Right ventricle myocardium inferior (tissue), 1 donor: ENCODE data around the gene ELOVL5. TPM values are rescaled to one million over a fixed set of nuclear protein-coding genes. Genes with fewer than 3 reads are reported as not detected.
"Not testable (repeated sequence)": the region's sequence is repeated elsewhere in the genome, so short reads cannot be mapped to it uniquely, and the experiment has no call there.

Source experiments
- ATAC-seq: fragments of 200-7000 bp; cut with Tn5 transposase; one replicate; pipeline ENCODE4 v1.9.1; 2020; ENCODE audit warnings: mild to moderate bottlenecking, moderate library complexity
- DNase-seq: peaks from one replicate; pipeline ENCODE4 v3.0.0; 2021; ENCODE audit errors: missing footprints
- intact Hi-C: fragments of 100-400 bp; cut with DNase I; formaldehyde crosslinking; loops from one replicate; pipeline ENCODE4 v1.11.0; 2022
- long read RNA-seq: library from polyadenylated mRNA; unstranded; transcript quantifications from one replicate; pipeline ENCODE4 v2.0.0, GENCODE V29; 2021
- total RNA-seq: library from RNA; stranded (reverse); fragmentation: NEBNext Ultra II Directional; extraction: Animal tissue kit (Norgen Biotek cat#: 25700); gene quantifications from one replicate; pipeline ENCODE4 v1.2.1, GENCODE V29; 2021
- donor health status: DM: no; HTN: yes; CAD: no; lungs with severe emphysema.

Gene ELOVL5, protein sequence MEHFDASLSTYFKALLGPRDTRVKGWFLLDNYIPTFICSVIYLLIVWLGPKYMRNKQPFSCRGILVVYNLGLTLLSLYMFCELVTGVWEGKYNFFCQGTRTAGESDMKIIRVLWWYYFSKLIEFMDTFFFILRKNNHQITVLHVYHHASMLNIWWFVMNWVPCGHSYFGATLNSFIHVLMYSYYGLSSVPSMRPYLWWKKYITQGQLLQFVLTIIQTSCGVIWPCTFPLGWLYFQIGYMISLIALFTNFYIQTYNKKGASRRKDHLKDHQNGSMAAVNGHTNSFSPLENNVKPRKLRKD
- 28.0 TPM for total RNA-seq
- long read RNA-seq, transcript ELOVL5-201 (8 exons, 2,827 nt), result major isoform, 17 of 21 reads
- long read RNA-seq, partial matches to known transcripts, result 0 of 21 reads
- long read RNA-seq, other reads (novel, unspliced or antisense), result 2 of 21 reads

DNA sequence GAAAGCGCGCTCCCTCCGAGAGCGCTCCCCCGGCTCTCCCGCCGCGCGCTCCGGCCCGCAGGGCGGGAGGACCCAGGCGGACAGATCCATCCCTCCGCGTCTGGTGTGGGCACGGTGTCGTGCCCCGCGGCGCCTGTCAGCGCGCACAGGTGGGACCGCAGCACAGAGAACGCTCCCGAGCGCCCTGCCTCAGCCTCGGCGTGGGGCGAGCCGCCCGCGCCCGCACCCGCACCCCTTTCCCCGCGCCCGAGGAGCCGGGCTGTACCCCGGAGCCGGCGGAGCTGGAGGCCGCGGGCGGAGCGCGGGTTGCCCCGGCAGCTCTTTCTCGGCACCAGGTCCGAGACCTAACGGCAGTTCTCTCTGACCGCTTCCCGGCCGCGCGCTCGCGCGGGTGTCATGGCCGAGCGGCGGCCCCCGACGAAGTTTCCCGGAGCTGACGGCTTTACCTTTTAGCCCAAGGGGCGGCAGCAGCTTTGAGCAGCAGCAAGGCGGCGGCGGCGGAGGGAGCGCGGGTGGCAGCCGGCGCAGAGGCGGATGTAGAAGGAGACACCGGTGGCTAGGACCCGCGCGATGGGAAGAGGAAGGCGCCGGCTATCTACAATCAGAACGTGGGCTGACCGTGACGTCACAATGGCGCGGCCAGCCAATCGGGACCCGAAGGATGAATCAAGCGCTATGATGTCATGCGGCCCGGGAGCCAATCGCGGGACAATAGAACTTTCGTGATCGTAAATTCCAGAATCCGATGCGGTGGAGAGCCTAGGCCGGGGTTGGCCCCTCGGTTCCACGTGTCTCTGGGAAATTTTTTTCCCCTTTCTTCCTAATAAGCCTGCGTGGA is at the start of gene ELOVL5:
TSS of gene ELOVL5 (minus strand) at position 580 of the 838 bp plus-strand sequence. CDS start 53,251 bp downstream, outside the sequence.
- ATAC-seq, result peak; percentile 94
- peak; percentile 100 for DNase-seq
- intact Hi-C loops, result loop anchor here (2.0 to 10.0 kb wide), 3 partner anchors 48 to 176 kb away; no protein-coding TSS in a partner anchor

DNA sequence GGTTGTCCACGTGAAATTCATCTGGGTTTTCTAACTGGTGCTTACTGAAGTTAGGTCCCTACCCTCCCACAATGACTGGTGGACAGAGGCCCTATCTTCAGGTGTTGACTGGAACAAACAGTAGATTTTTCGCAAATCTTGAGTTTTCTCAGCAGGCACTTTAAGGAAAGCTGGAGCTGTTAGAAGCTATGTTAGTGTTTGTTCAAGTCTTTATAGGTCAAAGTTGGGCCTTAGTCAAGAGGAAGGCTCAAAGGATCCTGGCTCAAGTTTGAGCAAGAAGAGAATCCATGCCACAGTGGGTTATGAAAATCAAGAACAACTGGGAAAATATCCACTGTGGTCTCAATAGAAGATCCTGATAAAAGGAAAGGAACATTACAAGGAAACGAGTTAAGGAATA is 48.5 kb upstream of the ELOVL5 start:
- DNase-seq (no peak), ATAC-seq (no peak)
- intact Hi-C loops, result no loop called here

DNA sequence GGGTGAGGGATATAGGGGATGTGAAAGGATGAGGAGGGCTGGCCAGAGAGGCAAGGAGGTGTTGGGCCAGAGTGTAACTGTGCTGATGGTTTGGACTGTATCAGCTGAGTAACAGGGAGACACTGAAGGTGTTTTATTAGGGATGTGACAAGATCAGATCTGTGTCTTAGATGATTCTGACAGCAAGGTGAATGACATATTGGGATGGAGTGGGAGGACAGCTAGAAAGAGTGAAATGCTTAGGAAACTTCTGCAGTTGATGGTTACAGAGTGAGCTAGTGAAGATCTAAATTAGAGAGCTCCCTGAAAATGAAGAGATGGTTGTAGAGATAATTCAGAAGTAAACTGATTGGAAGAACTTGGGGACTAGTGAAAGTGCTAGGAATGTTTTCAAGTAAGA is 47.2 kb upstream of the ELOVL5 start:
- no peak for DNase-seq
- ATAC-seq, result no peak
- intact Hi-C loops, result no loop called here

DNA sequence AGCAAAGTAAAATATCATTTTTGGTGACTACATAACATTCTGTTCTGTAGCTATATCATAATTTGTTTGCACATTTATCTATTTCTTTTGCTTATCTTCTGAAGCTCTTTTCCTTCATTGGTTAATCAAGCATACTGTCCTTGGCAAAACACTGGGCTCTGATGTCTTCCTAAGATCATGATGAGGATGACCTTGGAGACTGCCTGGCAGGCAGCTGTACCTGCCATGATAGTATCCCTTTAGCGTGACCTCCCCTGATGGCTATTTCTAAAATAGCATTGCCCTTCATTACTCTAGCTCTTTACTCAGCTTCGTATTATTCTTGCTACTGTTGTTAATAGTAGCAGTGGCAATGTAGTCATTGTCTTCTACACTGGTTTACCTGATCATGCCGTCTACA is 46.0 kb upstream of the ELOVL5 start:
- no peak for DNase-seq
- no peak for ATAC-seq
- intact Hi-C loops, result no loop called here

DNA sequence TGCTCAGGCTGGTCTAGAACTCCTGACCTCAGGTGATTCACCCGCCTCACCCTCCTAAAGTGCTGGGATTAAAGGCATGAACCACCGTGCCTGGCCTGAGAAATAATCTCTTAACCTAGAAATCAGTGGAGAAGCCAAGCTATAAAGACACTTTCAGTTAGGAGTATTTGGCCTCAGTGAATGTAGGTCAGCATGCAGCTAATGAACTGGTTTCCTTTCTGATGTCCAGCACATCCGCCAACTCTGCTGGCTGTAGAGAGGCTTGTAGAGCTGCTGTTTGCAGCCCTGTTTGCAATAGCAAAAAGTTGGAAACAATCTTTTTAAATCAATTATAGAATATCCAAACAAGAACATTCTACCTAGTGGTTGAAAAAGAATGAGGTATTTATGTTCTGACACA is 42.4 kb upstream of the ELOVL5 start:
- intact Hi-C loops, result no loop called here
- ATAC-seq, result no peak
- no peak for DNase-seq

DNA sequence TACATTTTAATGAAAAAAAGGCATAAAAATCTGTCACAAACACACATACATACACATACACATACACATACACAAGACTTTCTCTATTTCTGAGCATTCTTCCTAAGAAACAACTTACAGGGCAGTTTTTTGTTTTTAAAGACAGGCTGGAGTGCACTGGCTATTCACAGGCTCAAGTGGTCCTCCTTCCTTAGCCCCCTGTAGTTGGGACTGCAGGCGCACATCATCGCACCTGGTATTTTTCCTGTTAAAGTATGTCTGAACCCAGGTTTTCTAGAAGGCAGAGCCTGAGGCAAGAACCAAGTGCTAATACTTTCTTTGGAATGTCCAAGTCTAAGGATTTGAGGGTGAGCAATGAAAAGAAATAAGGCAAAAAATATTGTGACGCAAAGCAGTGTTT is 41.3 kb upstream of the ELOVL5 start:
- ATAC-seq, result no peak
- intact Hi-C loops, result no loop called here
- DNase-seq, result no peak

DNA sequence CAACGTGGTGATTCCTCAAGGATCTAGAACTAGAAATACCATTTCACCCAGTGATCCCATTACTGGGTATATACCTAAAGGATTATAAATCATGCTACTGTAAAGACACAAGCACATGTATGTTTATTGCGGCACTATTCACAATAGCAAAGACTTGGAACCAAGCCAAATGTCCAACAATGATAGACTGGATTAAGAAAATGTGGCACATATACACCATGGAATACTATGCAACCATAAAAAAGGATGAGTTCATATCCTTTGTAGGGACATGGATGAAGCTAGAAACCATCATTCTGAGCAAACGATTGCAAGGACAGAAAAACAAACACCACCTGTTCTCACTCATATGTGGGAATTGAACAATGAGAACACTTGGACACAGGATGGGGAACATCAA is 39.9 kb upstream of the ELOVL5 start:
- ATAC-seq, intact Hi-C loops, DNase-seq: not testable (repeated sequence)

DNA sequence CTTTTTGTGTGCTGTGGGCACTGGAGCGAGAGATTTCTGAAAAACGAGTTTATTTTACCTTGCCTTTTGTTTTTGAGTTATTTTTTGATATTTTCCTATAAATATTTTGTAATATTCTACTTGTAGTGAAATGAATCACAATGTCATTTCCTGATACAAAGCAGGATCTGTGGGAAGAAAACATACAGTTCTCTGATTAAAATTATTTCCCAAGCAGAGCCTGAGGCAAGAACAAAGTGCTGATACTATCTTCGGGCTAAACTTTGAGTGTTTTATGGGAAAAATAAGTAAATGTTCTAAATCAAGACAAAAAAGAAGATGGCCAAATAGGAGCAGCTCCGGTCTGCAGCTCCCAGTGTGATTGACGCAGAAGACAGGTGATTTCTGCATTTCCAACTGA is 33.7 kb upstream of the ELOVL5 start:
- ATAC-seq (no peak), DNase-seq (no peak)
- intact Hi-C loops, result no loop called here

DNA sequence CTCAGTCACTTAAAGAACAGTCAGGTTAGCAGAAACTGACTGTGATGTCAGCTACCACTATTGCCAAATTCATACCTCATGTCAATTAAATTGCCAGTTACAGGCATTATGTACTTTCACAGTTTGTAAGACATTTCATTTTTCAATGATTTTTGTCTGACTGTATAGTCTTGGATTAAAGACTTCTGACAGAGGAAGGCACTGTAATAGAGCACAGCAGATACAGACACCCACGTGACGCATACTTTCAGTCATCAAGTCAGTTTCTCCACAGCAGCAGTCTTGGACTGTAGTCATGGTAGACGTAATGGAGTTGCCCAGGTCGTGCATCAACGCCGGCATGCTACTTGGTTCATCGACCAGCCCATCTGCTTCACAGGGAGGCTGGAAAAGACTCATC is 29.5 kb upstream of the ELOVL5 start:
- DNase-seq (no peak), ATAC-seq (no peak)
- intact Hi-C loops, result no loop called here

DNA sequence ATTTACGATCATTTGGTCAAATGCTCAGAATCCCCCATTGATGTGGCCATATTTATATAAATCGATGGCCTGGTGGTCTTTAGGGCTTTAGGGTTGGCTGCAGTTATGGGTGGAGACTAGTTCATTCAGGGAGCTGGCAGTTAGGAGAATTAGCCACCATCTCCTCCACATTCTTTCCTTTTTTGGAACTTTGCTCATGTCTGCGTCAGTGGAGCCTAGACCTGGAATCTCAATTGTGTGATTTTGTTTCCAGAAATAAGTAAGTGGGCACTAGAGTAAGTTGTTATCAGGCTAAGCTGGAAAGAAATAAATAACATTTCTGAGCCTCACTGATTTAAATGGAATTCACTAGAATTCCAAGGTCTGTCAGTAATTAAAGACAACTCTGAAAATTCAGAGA is 29.0 kb upstream of the ELOVL5 start:
- ATAC-seq (peak; percentile 42), DNase-seq (no peak)
- intact Hi-C loops, result no loop called here

DNA sequence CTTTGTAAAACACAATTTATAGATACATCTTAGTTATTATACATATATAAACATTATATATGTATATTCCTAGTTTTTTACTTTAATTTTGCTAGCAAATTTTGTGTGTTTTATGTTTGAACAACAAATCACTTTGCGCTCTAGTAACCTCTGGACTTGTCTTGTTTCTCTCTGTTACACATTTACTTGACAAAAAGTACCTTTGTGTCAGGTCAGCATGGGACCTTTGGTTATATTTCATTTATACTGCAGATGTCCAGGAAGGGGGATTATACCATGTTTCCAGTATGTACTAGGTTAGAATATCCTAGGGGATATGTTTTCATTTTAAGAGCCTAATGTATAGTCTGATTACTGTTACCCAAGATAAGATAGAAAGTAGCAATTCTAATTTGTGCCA is 28.5 kb upstream of the ELOVL5 start:
- intact Hi-C loops, result no loop called here
- DNase-seq (no peak), ATAC-seq (no peak)

DNA sequence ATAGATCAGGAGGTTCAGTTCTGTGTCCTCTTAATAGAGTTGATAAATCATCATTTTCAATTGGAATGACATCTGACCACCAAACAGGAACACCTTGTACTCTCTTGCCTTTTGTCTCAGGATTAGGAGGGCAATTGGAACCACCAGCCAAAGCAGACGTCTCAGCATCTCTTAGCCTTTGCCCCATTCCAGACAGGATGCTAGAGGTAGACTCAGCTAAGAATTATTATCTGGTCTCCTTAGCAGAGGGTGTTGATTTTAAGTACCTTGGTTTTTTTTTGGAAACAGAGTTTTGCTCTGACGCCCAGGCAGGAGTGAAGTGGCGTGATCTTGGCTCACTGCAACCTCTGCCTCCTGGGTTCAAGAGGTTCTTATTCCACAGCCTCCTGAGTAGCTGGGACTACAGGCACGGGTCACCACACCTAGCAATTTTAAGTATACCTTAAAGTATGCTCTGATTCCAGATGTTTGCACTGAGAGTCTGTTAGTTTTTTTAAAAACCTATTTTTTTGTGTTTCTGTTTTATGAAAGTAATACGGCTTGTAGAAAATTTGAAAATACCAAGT is 28.0 kb upstream of the ELOVL5 start:
- intact Hi-C loops, result no loop called here
- no peak for ATAC-seq

DNA sequence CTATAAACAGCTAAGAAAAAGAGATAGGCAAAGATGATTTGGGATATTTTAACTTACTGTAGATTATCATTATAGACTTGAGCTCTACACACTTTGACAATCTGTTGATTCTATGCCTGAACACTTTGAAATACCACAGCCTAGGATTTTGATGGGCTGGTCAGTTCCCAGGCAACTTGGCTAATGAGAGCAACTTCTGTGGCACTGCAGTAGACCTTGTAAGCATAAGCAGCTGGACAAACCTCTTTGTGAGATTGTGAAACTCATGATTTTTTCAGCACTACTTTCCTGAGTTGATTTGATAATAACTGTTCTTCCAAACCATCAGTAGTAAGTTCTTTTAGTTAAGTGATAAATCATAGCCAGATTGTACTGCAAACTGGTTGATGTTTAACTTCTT is 27.1 kb upstream of the ELOVL5 start:
- intact Hi-C loops, result no loop called here
- DNase-seq, result no peak
- ATAC-seq, result no peak

More for the DNA sequence above, 28.0 kb upstream of the ELOVL5 start:
- DNase-seq, result no peak

DNA sequence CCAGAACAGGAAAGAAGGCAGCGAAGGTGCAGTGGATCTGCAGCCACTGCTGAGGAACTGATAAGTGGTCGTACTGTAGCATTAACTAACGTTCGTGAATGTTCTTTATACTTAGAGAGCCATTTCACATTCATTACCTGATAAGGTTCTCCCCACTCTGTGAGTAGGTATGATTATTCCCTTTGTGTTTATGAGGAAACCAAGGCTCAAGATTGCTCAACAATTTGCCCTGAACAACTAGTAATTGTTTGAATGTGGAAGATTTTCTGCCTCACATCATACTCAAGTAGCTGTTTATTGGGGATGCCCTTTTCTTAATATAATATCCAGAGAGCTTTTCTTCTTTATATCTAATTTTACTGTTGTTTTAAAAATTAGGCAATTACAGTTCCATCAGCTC is 24.9 kb upstream of the ELOVL5 start:
- ATAC-seq, result no peak
- no peak for DNase-seq
- intact Hi-C loops, result no loop called here

DNA sequence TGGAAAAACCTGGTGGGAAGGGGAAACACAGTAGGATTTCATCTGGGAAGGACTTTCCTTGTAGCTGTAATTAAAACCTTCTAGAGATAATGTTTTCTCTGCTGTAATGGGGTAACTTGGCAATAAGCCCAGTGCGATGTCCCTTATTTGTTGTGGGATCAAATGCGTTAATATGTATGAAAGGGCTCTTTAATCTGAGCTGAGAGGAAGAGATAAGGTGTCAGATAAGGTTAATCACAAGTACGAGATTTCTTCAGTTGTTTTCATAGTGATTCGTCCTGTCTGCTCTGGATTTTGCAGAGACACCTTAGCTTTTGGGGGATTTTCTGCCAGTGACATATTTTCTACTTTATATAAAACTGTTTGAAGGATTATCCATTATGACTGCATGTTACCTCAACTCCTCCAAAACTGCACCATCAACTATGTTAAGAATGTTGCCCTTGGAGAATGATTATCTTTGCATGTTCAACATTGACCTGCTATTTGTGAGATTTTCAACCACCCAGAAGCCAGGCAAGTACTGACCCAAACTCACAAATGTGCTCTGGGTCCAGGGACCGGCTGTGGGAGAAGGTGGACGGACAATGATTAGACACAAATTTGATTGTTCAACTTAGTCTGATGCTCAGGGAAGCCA is 21.2 kb upstream of the ELOVL5 start:
- ATAC-seq, result no peak
- no peak for DNase-seq
- intact Hi-C loops, result no loop called here

DNA sequence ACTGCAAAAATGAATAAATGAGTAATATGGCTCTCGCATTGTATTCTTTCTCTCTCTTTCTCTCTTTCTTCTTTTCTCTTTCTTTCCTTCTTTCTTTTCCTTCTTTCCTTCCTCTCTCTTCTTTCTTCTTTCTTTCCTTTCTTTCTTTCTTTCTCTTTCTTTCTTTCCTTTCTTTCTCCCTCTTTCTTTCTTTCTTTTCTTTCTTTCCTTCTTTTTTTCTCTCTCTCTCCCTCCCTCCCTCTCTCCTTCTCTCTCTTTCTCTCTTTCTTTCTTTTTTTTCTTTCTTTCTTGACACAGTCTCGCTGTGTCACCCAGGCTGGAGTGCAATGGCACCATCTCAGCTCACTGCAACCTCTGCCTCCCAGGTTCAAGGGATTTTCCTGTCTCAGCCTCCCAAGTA is 20.3 kb upstream of the ELOVL5 start:
- no peak for DNase-seq
- intact Hi-C loops, result no loop called here
- ATAC-seq, result no peak

DNA sequence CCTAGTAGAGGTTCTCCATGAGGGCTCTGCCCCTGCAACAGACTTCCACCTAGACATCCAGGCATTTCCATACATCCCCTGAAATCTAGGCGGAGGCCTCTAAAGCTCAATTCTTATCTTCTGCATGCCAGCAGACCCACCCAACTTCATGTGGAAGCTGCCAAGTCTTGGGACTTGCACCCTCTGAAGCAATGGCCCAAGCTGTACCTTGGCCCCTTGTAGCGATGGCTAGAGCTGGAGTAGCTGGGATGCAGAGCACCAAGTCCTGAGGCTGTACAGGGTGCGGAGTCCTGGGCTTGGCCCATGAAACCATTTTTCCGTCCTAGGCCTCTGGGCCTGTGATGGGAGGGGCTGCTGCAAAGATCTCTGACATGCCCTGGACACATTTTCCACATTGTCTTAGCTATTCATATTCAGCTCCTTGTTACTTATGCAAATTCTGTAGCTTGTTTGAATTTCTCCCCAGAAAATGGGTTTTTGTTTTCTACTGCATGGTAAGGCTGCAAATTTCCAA is 17.4 kb upstream of the ELOVL5 start:
- intact Hi-C loops, result no loop called here
- no peak for ATAC-seq
- DNase-seq, result no peak

DNA sequence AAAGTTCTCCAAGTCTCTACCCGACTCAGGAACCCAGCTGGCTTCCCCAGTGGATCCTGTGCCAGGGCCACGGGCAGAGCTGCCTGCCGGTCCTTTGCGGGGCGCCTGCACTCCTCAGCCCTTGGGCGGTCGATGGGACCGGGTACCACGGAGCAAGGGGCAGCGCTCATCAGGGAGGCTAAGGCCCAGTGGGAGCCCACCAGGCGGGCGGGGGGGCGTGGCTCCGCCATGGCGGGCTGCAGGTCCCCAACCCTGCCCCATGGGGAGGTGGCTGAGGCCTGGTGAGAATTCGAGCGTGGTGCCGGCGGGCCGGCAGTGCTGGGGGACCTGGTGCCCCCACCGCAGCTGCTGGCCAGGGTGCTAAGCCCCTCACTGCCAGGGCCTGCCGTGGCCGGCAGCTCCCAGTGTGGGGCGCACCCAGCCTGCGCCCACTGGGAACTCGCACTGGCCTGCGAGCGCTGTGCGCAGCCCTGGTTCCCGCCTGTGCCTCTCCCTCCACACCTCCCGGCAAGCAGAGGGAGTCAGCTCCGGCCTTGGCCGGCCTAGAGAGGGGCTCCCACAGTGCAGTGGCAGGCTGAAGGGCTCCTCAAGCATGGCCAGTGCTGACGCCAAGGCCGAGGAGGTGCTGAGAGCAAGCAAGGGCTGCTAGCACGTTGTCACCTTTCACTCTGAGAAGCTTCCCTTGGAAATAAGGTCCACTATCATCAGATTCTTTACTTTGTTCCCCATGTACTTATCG is 14.8 kb upstream of the ELOVL5 start:
- intact Hi-C loops, result no loop called here
- DNase-seq, result no peak
- no peak for ATAC-seq
